NCI-H1417 (cell line): ENCODE data around the gene PIK3R1.

Experiments used
- DNase-seq, 3 experiments: peaks; one replicate each; lab custom pipeline; 2025; lab: John Stamatoyannopoulos, UW

PIK3R1 gene

DNA sequence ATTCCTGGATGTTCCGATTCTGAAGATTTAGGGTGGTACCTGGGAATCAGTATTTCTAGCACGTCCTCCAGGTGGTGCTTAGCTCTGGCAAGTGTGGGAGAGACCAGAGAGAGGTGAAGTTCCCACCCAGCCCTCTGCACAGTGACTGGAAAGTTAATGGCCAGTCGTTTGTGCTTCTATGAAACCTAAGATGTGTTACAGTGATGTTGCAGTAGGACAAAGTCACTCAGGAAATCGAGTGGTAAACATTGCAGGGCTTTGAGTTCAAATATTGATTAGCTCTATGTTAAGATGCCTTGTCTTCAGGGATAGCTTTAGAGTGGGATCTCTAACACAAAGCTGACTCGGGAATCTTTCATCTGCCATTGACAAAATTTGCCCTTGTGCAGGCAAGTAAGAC is 55.6 kb downstream of the PIK3R1 start:
- no peak for DNase-seq

DNA sequence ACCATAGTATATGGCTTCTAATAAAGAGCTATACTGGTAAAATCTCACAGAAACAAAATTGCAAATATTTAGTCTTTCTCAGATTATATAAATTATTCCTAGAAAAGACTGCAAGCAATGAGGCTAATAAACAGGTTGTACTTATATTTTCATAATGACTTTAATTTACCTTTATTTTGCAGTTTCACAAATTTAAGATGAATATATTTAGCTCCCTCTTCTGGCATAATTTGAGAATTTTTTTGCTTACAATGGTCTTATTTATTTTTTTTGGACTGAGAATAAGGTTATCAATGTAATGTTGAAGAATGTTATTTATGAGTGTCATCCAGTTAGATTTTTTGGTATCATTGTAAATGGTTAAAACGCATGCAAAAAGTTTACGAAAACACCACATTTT is 56.7 kb downstream of the PIK3R1 start:
- peak in 2 of 3 experiments; percentile 4 to 19 for DNase-seq

DNA sequence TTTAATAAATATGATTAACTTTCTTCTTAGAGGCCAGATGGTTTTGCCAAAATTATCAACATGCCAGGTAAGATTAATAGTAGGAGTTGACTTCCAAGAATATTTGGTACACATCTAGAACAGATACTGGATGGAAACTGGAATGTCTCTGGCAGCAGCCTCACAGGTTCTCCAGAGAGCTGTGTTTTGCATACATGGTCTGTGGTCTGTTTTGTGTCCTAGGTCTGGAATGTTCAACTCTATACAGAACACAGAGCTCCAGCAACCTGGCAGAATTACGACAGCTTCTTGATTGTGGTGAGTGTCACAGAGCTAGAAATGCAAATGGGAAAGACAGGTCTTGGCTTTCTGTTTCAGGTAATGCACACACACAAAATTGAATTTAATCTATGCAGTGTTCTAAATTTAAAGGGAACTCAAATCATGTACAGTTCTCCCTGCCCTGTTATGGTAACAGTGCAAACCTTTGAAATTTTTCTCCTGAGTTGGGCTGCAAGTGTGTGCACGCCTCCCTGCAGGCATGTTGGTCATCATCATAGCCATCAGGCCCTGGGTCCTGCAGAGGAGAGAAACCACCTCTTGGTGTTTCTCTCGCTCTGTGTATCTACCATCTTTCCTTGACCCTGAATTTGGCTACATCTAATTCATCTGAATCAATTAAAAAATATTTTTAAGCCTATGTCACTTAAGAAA is 58.3 kb downstream of the PIK3R1 start:
- DNase-seq: no peak

DNA sequence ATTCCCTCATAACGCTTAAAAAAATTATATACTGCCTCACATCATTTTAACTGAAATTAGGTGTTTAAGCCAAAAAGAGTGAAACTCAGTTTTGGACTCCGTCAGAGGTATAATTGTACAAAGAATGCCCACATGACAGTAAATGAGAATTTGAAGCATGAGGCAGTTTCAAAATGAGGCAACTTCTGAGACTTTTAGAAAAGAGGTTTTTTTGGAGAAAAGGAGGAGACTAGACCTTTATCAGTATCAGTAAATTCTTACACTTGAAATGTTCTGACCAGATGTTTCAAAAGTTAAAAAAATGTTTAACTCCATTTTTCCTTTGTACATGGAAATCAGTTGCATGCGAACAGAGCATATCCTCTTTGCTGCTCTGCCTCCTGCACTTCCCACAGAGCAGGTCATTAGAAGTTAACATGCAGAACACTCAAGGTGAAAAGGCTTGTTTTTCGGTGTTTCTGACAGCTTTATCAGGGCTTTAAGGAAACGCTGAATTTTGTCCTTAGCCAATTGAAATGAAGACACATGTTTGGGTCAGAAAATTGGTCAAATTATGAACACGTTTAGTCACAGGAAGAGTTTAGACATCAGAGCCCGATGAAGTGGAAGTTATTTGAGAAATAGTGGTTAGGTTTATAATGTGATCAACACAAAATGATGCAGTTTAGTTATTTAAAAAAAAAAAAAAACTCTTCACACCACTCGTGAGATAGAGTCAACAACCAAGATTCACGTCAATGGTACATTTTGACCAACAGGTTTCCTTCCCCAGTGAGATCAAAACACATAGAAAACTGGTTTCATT is 59.5 kb downstream of the PIK3R1 start:
- DNase-seq: no peak

DNA sequence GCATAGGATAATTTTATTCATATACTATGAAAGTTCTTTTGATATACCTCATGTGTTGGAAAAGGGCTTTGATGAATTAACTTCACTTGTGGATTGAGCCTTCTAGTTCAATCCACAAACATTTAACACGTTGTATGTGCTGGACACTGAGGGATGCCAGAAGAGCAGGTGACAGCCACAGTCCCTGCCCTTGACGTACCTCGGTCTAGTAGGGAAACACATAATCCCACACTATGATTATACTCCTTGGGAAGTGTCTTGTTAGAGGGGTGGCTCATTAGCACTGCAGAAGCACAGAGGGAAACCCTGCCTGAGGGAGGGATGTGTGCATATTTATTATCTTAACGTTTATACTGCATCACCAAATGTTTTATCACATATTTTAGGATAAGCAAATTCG is 61.2 kb downstream of the PIK3R1 start:
- no peak for DNase-seq

GRCh38 chr5:68277431-68277830 is 61.9 kb downstream of the PIK3R1 start:
- DNase-seq: no peak

- no peak for DNase-seq
These were observed 64.4 kb downstream of the PIK3R1 start for GRCh38 chr5:68279984-68280383.

- DNase-seq: no peak
These were observed 66.4 kb downstream of the PIK3R1 start for GRCh38 chr5:68282001-68282400.

- DNase-seq: no peak
These were observed 68.2 kb downstream of the PIK3R1 start for GRCh38 chr5:68283766-68284165.

- no peak for DNase-seq
These were observed 69.7 kb downstream of the PIK3R1 start for GRCh38 chr5:68285075-68285840.

DNA sequence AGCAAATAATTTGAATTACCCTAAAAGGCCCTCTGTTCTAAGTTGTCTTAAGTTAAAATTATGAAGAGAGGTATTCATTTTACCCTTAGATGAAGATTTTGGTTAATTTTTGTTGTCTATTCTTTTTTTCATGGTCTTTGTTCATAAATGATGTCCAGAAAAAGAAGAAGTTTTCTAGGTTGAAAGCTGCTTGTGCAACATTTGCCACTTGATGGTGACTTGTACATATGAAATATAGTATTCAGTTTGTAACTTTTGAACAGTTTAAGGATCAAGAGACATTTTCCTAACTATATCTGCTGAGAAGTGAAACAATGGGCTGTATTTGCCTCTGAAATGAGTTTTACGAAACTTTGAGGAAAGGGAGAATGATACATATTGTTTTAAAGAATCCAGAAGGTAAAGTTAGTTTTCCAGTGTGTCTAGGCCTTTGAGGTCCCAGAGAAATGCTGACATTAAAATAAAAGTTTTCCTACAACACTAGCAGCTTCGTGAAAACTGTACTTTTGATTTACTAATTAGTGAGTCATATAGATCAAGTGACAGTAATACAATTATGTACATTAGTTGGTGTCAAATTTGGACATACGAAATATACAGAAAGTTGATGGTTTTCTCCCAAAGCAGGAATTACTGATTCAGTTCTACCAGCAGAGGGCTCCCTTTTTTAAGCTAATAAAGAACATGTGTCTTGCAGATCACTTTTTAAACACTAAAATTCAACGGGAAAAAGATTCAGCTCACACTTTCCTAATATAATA is 70.5 kb downstream of the PIK3R1 start:
- DNase-seq: peak in 2 of 3 experiments; percentile 57 to 68

DNA sequence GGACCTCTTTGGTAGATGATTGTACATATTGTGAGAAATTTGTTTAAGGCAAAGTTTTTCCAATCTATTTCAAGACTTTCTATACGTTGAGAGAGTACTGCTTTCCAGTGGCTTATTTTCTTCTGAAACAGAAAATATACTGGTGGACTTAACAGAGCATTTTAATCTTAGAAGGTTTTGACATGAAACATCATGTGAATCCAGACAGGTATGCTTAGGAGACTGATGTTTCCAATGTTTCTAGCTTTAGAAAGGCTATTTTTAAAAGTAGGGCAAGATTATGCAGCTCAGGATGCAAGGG is 71.0 kb downstream of the PIK3R1 start:
- DNase-seq: no peak

- no peak for DNase-seq
These were observed 72.0 kb downstream of the PIK3R1 start for GRCh38 chr5:68287631-68287975.

DNA sequence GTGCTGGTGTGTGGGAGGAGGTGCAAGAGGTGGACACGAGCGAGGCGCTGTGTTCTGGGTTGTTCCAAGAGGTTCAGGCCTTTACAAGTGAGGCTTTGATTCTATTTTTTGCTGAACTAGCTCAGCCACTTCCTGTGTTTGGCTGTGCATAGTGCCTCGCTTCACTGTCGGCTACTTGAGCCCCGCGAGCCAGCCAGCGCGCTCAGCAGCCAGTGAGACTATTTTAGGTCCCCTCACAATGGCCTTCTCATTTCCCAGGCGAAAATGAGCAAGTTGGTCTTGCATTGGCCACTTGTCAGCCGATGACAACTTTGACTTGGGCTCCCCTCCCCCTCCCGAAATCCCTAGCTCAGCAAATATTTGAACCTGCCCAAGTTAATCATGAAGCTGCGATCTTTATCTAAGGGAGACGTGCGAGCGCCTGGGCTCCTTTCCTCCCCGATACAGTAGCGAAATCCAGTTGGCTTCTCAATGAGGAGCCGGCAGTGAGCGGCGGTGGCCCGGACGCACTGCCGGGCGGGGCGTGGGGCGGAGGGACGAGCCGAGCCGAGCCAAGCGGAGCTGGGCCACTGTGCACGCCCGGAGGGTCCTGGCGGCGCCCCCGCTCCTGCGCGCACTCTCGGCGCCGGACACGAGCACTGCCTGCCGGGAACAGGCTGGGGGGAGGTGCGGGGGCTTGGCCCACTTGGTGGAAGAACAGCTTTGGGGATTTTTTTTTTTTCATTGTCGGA is 72.6 kb downstream of the PIK3R1 start:
- peak in 1 of 3 experiments; percentile 40 for DNase-seq

DNA sequence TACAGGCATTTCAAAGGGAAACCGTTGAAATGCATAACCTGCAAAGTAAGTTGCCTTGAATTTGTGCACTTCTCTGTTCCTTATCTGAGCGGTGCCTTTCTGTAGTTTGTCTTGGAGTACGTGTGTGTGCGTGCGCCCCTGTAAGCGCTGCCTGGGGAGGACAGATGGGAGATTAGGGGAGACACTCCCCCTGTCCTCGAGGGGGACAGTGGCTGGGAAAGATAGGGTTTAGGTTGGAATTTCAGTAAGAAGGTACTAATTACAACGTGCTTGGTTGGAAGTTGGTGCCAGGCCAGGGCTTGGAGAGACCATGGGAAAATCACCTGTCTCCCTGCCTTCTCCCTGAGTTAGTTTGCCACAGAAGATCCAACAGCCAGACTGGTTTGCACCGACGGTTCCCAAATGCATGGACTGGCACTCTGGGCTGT is 73.2 kb downstream of the PIK3R1 start:
- no peak for DNase-seq

DNA sequence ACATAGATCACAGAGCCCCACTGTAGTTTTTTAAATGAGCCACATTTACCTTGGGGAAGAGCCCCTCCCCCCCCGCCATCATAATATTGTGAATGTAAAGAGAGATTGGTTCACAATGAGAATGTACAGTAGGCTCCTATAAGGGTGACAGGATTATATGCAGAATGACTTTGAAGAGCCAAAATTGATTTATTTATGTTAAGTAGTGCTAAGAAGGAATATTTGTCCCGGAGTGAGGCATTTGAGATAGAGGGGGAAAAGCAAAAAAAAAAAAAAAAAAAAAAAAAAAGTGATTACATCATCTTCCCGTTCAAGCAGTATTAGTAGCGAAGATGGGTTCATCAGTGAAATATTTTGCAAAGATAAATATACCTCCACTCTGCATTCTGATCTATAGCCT is 73.9 kb downstream of the PIK3R1 start:
- DNase-seq: no peak

DNA sequence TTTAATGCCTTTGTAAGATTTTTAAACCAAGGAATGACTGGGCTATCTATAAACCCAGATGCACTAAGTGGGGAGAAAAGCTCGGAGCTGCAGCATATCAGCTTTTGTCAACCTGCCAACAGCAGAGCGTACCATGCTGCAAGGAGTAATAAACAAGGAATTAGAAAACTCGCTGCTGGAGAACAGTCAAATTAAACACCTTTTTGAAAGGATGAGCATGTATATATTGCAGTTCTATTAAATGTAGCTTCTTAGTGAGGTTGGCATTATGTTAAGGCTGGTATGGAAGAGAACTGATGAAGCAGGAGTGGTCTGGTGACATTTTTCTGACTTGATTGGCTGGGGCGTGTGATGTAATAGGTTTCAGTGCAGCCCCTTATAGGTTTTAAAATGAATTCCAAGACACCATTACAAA is 74.7 kb downstream of the PIK3R1 start:
- no peak for DNase-seq

- DNase-seq: no peak
These were observed 75.3 kb downstream of the PIK3R1 start for GRCh38 chr5:68290847-68291246.

- DNase-seq: no peak
These were observed 76.8 kb downstream of the PIK3R1 start for GRCh38 chr5:68292316-68292715.

GRCh38 chr5:68295772-68296171 is 80.2 kb downstream of the PIK3R1 start:
- no peak for DNase-seq

GRCh38 chr5:68296895-68297294 is 81.3 kb downstream of the PIK3R1 start:
- no peak for DNase-seq

DNA sequence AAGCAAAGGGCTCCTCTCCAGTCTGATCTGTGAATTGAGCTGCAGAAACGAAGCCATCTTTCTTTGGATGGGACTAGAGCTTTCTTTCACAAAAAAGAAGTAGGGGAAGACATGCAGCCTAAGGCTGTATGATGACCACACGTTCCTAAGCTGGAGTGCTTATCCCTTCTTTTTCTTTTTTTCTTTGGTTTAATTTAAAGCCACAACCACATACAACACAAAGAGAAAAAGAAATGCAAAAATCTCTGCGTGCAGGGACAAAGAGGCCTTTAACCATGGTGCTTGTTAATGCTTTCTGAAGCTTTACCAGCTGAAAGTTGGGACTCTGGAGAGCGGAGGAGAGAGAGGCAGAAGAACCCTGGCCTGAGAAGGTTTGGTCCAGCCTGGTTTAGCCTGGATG is 82.1 kb downstream of the PIK3R1 start:
- no peak for DNase-seq
